HL-60/S4 (cell line): ENCODE data around the gene KLHDC8A.
"Not testable (repeated sequence)": the region's sequence is repeated elsewhere in the genome, so short reads cannot be mapped to it uniquely, and the experiment has no call there.

Experiments used
- in situ Hi-C: fragments of 300-500 bp; cut with MboI; formaldehyde crosslinking; loops from 2 replicates; pipeline ENCODE4 v1.14.3; 2022; ENCODE audit warnings: low sequenced_read_pairs

KLHDC8A gene

DNA sequence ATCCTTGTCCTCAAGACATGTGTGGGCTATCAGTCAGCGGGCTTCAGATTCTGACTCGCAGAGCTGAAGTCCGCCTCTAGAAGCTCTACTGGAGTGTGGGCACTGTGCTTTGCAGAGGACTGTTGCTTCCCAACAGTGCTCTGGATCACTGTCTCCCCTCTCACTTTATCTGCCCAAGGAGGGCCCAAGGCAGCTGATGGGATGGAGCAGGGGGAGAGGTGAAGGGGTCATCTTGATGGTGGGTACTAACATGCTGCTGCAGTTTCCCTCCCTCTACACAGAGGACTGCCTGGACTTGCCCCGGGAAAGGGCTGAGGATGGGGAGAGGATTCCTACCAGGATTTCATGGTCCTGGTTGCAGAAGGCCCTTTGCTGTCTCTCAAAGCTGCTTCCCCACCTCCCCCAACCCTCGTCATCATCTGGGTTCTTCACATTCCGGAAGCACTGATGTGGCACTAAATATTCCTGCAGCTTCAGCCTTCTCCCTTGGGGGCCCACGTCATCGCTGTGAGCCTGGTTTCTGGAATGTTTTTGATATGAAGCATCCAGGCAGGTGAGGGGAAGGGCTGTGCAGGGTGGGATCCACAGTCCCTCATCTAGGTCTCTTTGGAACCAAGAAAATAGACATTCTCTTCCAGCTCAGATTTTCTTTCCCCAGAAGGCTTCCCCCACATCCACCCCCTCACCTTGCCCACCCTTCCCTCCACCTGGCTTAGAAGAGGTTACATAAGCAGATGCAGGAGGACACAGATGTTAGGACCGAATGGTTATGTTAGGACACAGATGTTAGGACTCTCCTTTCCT lies 58.3 kb downstream of the KLHDC8A start:
- in situ Hi-C loops, result no loop called here

DNA sequence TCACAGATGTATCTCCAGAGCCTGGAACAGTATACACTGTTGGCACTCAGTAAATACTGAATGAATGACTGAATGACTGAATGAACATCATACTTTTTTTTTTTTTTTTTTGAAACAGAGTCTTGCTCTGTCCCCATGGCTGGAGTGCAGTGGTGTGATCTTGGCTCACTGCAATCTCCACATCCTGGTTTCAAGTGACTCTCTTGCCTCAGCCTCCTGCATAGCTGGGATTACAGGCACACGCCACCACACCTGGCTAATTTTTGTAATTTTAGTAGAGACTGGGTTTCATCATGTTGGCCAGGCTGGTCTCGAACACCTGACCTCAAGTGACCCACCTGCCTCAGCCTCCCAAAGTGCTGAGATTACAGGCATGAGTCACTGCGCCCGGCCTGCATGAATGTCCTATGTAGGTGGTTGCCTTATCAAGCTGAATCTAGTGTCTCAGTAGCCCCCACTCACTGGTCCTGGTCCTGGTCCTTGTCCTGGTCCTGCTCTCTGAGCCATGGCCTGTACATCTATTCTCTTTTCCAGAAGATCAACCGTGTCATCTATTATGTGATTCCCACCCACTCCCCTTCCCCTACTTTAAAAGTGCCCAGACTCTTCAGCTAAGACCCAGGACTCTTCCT lies 59.1 kb downstream of the KLHDC8A start:
- in situ Hi-C loops, result not testable (repeated sequence)

DNA sequence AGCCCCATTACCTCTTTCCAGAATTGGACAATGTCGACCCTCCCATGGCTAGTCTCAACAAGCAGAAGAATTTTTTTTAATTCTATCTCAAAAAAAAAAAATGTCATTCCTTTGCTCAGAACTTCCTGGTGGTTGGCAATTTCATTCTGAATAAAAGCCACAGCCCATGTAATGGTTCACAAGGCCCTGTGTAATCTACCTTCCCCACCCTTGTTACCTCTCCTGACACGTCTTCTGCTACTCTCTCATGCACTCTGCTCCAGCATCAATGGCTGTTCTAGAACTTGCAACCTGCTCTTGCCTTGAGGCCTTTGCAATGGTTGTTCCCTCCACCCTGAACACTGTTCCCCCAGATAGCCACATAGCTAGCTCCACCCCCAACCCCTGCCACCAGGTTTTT lies 60.6 kb downstream of the KLHDC8A start:
- in situ Hi-C loops, result no loop called here

DNA sequence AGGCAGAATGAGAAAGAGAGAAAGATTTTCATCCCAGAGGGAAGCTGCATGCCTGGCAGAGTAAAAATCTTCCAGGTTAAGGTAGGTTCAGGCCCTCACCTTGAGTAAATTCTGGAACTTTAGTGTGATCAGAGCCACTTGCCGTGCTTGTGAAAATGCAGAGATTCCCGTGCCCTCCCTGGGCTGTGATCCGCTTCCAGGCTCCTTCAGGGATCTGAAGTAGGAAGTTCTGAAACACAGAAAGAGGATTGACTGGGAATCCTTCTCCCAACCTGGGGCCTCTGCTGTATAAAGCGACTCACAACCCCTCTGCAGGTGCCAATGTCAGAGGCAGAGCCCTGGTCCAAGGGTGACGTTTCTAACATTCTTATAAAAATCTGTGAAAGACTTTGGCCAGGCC lies 61.8 kb downstream of the KLHDC8A start:
- in situ Hi-C loops, result no loop called here

DNA sequence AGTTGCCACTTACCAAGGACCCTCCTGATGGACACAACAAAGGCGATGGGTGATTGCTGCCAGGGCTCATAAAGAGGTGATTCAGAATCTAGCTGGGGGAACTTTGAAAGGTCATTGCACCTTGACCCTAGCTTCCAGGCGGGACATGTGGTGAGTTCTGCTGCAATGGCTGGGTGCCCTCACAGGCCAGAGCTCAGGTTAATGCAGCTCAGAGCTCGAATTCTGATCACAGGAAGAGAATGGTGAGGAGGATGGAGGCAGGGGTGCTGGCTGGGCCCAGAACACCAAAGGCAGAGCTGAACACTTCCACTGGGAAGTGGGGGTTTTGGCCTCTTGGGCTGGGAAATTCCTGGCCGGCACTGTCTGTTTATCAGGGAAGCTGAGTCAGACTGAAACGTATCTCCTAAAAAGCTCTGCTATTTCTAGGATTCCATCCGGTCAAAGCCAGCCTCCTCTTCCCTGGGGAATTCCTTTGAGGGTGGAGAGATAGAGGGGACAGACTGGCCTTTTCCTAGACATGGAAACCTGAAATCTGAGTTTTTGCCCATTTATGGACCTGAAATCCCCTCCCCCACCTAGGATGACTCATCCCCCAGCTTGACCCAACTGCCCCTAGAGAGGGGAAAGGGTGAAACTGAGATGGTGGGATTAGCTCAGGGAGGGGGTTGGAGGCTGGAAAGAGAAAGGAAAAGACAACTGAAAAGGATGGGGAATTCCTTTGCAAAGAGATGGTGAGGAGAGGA lies 62.4 kb downstream of the KLHDC8A start:
- in situ Hi-C loops, result no loop called here

DNA sequence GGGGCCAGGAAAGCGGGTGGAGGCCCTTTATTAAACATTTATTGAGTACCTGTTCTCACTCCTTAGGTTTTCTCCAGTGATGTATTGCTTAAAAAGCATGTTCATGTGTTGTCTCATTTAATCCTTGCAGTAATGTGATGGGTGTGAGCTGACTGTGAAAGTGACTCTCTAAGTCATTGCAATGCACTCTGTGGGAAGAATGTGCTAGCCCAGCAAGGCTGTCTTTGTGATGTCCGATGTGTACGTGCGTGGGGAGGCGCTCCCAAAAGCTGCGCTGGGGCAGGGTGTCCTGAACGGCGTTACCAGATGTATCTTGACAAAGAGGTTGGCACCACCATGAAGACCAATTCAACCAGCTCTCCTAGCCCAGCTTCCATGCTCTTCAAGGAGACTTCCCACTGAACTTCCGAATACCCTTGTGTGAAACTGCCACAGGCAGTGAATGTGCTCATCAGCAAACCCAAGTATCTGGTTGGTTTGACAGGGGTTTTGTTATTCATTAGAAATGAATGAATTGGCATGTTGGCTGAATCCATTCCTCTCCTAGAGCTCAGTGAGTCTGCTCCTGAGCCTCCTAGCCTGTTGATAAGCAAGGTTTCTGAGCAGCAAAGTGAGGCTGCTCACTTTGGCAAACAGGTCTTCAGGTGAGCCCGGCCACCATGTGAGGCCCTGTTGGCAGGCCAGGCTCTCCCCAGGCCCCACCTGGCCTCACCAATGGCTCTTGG lies 63.2 kb downstream of the KLHDC8A start:
- in situ Hi-C loops, result no loop called here

DNA sequence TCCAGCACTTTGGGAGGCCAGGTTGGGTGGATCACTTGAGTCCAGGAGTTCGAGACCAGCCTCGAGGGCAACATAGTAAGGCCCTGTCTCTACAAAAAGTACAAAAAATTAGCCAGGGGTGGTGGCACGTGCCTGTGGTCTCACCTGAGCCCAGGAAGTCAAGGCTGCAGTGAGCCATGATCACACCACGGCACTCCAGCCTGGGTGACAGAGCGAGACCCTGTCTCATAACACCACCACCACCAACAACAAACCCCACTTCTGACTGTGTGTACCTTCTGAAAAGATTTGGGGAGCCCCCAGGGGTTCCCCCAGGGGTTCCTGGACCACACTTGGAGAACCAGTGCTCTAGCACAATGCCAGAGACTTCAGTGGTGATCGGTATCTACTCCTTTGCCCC lies 65.1 kb downstream of the KLHDC8A start:
- in situ Hi-C loops, result no loop called here

DNA sequence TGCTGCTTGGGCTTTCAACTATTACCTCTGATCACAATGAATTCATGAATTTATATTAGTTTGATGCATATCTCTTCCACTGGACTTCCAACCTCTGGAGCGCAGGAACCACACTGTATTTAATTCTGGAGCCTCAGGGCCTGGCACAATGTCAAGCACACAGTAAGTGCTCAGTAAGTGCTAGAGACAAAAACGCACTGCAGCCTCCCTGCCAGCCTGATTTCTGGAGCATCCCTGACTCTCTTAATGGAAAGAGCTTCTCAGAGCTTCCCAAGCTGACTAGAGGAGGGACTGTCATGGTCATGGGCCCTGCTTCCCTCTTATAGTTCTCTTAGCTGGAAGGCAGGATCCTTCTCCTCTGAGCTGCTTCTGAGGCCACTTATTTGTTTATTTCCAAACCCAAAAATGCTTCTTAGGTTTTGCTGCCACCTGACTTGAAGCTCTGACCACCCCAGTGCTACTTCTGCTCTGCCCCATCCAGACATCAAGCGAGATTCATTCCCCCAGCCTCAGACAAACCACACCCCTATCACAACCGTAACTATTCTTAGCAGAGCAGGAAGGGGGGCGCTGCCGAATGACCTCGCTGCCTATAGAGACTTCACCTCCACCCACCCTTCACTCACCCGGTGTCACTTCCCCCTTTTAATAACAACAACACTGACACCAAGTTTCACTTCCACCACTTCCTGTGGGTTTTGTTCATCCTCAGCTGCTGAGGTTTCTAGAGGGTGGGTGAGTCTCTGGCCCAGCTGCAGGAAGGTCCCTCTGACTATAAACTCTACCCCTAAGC lies 68.8 kb downstream of the KLHDC8A start:
- in situ Hi-C loops, result no loop called here

DNA sequence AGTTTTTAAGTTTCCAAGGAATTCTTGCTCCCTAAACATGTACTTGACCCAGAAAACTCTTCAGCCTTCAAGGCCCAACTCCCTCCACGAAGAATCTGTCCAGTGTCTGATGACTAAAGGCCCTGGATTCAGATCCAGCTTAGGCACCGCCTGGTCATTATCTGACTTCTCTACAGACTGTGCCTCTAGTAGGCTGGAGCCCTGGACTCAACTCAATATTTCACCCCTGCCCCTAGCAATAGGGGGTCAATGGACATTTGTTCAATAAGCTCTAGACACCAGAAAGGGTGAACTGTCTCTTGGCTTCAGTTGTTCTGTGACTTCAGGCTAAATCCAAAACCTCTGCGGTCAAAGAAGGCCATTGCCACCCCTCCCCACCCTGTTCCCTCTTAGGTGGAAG lies 69.6 kb downstream of the KLHDC8A start:
- in situ Hi-C loops, result no loop called here

DNA sequence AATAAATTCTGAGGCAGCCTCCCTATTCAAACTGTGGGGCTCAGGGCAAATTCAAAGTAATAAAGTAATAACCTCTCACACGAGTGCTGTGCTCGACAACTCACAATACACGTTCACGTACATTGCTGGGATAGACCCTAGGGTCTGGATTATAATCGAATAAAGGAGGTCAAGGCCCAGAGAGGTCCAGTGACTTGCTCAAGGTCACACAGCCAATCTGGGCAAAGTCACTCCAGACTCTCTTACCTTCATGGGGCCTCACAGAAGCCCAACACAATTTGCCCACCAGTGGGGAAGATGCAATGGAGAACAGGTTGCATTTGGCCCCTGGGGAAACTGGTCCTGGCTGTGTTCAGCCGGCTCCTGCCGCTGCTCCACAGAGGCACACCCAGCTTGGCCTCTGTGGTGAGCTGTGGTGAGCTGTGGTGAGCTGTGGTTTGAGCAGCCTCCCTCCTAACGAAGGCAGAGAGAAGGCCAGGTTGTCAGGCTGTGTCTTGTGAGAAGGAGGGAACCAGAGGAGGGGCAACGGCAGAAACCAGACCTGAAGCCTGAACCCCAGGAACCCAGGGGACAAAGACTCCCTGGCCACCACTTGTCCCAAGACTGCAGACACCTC lies 70.3 kb downstream of the KLHDC8A start:
- in situ Hi-C loops, result no loop called here
